ENCODE data around the gene HENMT1. TPM values are rescaled to one million over a fixed set of nuclear protein-coding genes. Genes with fewer than 3 reads are reported as not detected.

The HENMT1 gene
- total RNA-seq, 2 experiments from 2014 or later, result 6.3 to 8.2 TPM

DNA sequence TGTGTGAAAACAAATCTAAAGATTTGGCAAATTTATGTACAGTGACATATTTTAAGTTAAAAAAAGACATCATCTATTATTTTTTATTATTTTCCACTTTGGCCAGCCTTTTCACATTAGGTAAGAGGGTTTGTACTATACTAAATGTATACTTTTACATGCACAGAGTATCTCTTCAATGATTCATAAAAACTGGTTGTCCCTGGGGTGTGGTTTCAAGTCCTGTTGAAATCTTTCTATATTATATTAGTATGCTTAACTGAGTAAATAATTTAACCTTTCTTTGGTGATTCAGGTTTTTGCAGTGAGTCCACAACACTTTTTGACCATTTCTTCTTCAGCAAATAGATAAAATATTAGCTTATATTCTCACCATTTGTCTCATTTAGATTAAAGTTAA, 55.3 kb downstream of the HENMT1 start:
- Mint-ChIP-seq H3K27ac (no peak overlapping the region), H3K9me3 (no peaks in the 10 kb centered on the region), H3K4me3 (no peak overlapping the region), H3K36me3 (ENCODE audit: low read depth) (peaks cover 39% of the 10 kb centered on the region), H3K27me3 (no peaks in the 10 kb centered on the region), H3K4me1 (ENCODE audit: low read depth) (no peaks in the 10 kb centered on the region)
- Histone ChIP-seq H3K27me3 (ENCODE audit: control insufficient read depth in 1 of 2, insufficient read depth in 2 of 2, low read length in 2 of 2) (no peaks in the 10 kb centered on the region), H3K9me3 (ENCODE audit: control insufficient read depth in 1 of 2, insufficient read depth in 1 of 2, low read length in 2 of 2) (no peaks in the 10 kb centered on the region), H3K4me1 (ENCODE audit: insufficient read depth, low read length) (no peaks in the 10 kb centered on the region), H3K4me3 (ENCODE audit: low read length) (no peak overlapping the region), H3K36me3 (ENCODE audit: insufficient read depth, low read length) (peaks cover 31% of the 10 kb centered on the region), H3K27ac (ENCODE audit: low read depth in 1 of 2, low read length in 2 of 2) (no peak overlapping the region)
- DNase-seq, result no peak
- ChIA-PET CTCF (interaction anchor here (2.1 kb wide), 1 partner anchor 45 kb away, joined by 12 read pairs; the partner anchor contains the start of gene EEIG2), POLR2A (no interaction called here)
- no peak for ATAC-seq (ENCODE audit: poor library complexity)
- TF ChIP-seq, protein P1, sequence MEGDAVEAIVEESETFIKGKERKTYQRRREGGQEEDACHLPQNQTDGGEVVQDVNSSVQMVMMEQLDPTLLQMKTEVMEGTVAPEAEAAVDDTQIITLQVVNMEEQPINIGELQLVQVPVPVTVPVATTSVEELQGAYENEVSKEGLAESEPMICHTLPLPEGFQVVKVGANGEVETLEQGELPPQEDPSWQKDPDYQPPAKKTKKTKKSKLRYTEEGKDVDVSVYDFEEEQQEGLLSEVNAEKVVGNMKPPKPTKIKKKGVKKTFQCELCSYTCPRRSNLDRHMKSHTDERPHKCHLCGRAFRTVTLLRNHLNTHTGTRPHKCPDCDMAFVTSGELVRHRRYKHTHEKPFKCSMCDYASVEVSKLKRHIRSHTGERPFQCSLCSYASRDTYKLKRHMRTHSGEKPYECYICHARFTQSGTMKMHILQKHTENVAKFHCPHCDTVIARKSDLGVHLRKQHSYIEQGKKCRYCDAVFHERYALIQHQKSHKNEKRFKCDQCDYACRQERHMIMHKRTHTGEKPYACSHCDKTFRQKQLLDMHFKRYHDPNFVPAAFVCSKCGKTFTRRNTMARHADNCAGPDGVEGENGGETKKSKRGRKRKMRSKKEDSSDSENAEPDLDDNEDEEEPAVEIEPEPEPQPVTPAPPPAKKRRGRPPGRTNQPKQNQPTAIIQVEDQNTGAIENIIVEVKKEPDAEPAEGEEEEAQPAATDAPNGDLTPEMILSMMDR (IDR thresholded peaks at IDR 0.05), result no peak
- intact Hi-C loops (cut with DNase I, micrococcal nuclease), result no loop called here

DNA sequence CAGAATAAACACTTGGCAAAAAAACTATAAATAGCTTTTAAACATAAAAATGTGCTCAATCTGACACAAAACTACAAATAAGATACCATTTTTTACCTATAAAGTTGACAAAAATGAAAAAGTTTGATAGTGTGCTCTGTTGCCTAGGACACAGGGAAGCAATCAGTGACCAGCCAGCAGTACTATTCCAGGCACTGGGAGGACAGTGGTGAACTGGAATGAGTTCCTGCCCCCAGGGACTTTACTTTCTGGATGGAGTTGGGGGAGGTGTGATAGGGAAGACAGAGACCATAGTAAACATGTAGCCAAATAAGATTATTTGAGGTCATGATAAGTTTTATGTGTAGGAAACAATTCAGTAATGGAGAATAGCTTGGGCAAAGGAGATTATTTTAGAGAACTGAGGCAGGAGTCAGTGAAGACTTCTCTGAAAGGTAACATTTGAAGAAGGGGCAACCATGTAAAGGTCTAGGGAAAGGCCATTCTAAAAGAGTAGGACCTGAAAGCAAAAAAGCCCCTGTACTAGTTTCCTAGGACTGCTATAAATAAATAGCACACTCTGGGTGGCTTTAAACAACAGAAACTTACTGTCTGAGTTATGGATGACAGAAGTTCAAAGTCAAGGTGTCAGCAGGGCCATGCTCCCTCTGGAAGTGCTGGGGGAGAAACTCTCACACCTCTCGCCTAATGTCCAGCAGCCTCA, 59.0 kb downstream of the HENMT1 start:
- no peaks in the 10 kb centered on the region for H3K9me3 Mint-ChIP-seq
- DNase-seq (no peak), ATAC-seq (ENCODE audit: poor library complexity) (no peak)
- intact Hi-C loops (cut with DNase I, micrococcal nuclease), result no loop called here
- H3K27me3 Mint-ChIP-seq, result no peaks in the 10 kb centered on the region
- H3K4me1 Mint-ChIP-seq (ENCODE audit: low read depth), result peaks cover 5% of the 10 kb centered on the region
- no peak overlapping the region for H3K27ac ChIP-seq (ENCODE audit: low read depth in 1 of 2, low read length in 2 of 2)
- ChIA-PET CTCF (no interaction called here), POLR2A (no interaction called here)
- peaks cover 32% of the 10 kb centered on the region for H3K36me3 ChIP-seq (ENCODE audit: insufficient read depth, low read length)
- H3K4me3 Mint-ChIP-seq, result no peak overlapping the region
- H3K27ac Mint-ChIP-seq, result no peak overlapping the region
- H3K4me1 ChIP-seq (ENCODE audit: insufficient read depth, low read length), result no peaks in the 10 kb centered on the region
- peaks cover 32% of the 10 kb centered on the region for H3K36me3 Mint-ChIP-seq (ENCODE audit: low read depth)
- no peaks in the 10 kb centered on the region for H3K9me3 ChIP-seq (ENCODE audit: control insufficient read depth in 1 of 2, insufficient read depth in 1 of 2, low read length in 2 of 2)
- no peak overlapping the region for H3K4me3 ChIP-seq (ENCODE audit: low read length)
- no peaks in the 10 kb centered on the region for H3K27me3 ChIP-seq (ENCODE audit: control insufficient read depth in 1 of 2, insufficient read depth in 2 of 2, low read length in 2 of 2)
- TF ChIP-seq, protein P1 (IDR thresholded peaks at IDR 0.05), result no peak

DNA sequence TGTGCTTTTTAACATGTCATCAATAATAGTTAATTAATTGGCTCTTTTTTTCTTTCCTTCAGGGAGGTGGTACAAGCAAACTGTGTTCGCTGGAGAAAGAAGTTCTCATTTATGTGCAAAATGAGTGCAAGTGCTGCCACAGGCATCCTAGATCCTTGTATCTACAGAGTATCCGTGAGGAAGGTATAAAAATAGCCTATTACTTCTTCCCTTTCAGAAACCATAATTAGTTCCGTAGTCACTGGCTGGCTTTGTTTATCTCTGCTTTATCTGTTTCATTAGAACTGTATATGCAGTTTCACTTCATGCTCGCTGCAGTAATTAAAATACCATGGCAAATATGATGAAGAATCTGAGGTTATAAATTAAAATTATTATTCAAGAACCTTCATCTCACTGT, 60.4 kb downstream of the HENMT1 start:
- Histone ChIP-seq H3K27me3 (ENCODE audit: control insufficient read depth in 1 of 2, insufficient read depth in 2 of 2, low read length in 2 of 2) (no peaks in the 10 kb centered on the region), H3K27ac (ENCODE audit: low read depth in 1 of 2, low read length in 2 of 2) (no peak overlapping the region), H3K4me1 (ENCODE audit: insufficient read depth, low read length) (no peaks in the 10 kb centered on the region), H3K36me3 (ENCODE audit: insufficient read depth, low read length) (peaks cover 32% of the 10 kb centered on the region), H3K9me3 (ENCODE audit: control insufficient read depth in 1 of 2, insufficient read depth in 1 of 2, low read length in 2 of 2) (no peaks in the 10 kb centered on the region), H3K4me3 (ENCODE audit: low read length) (no peak overlapping the region)
- TF ChIP-seq, protein P1 (IDR thresholded peaks at IDR 0.05), result no peak
- DNase-seq, result no peak
- ChIA-PET POLR2A (no interaction called here), CTCF (no interaction called here)
- Mint-ChIP-seq H3K9me3 (no peaks in the 10 kb centered on the region), H3K36me3 (ENCODE audit: low read depth) (peaks cover 31% of the 10 kb centered on the region), H3K27me3 (no peaks in the 10 kb centered on the region), H3K27ac (no peak overlapping the region), H3K4me1 (ENCODE audit: low read depth) (peaks cover 9% of the 10 kb centered on the region), H3K4me3 (no peak overlapping the region)
- intact Hi-C loops (cut with DNase I, micrococcal nuclease), result no loop called here
- ATAC-seq (ENCODE audit: poor library complexity), result no peak

Measured in CD4-positive, alpha-beta T cell (primary cell).